GM04503 (cell line): ENCODE results near the gene SLC43A2.

ENCODE experiments used
- DNase-seq: peaks from one replicate; pipeline ENCODE4 v3.0.0-alpha.2; 2012; ENCODE audit warnings: low read depth

The SLC43A2 gene

GRCh38 chr17:1643999-1644492 lies 15.4 kb upstream of the SLC43A2 start:
- no peak for DNase-seq

GRCh38 chr17:1643293-1643998 lies 14.8 kb upstream of the SLC43A2 start:
- no peak for DNase-seq

GRCh38 chr17:1641065-1641403 lies 12.4 kb upstream of the SLC43A2 start:
- no peak for DNase-seq

GRCh38 chr17:1640329-1641064 lies 11.9 kb upstream of the SLC43A2 start:
- DNase-seq = no peak

- no peak for DNase-seq
Measured at GRCh38 chr17:1639549-1640180, 11.0 kb upstream of the SLC43A2 start.

GRCh38 chr17:1638624-1639300 lies 10.1 kb upstream of the SLC43A2 start:
- DNase-seq = no peak

- DNase-seq = no peak
Measured at GRCh38 chr17:1638171-1638590, 9.5 kb upstream of the SLC43A2 start.

GRCh38 chr17:1636732-1637285 lies 8.2 kb upstream of the SLC43A2 start:
- no peak for DNase-seq

- no peak for DNase-seq
Measured at GRCh38 chr17:1635675-1636465, 7.2 kb upstream of the SLC43A2 start.

- no peak for DNase-seq
Measured at GRCh38 chr17:1634841-1635650, 6.4 kb upstream of the SLC43A2 start.

- no peak for DNase-seq
Measured at GRCh38 chr17:1630662-1631061, 2.0 kb upstream of the SLC43A2 start.

GRCh38 chr17:1629504-1630310 lies 1.1 kb upstream of the SLC43A2 start:
- no peak for DNase-seq

GRCh38 chr17:1628856-1629503 lies 346 bp upstream of the SLC43A2 start:
- DNase-seq = peak; percentile 61

- no peak for DNase-seq
Measured at GRCh38 chr17:1627182-1627981, 1.3 kb downstream of the SLC43A2 start.

GRCh38 chr17:1626333-1626732 lies 2.3 kb downstream of the SLC43A2 start:
- DNase-seq = no peak

- no peak for DNase-seq
Measured at GRCh38 chr17:1625581-1625980, 3.1 kb downstream of the SLC43A2 start.

GRCh38 chr17:1625053-1625452 lies 3.6 kb downstream of the SLC43A2 start:
- no peak for DNase-seq

- no peak for DNase-seq
Measured at GRCh38 chr17:1624650-1625049, 4.0 kb downstream of the SLC43A2 start.
